Progenitor cell of endocrine pancreas (in vitro differentiated cells): ENCODE measurements around the gene GALT. TPM values are rescaled to one million over a fixed set of nuclear protein-coding genes. Genes with fewer than 3 reads are reported as not detected.

ENCODE experiments used
- DNase-seq: peaks from one replicate; pipeline ENCODE4 v3.0.0; 2021; ENCODE audit warnings: low spot score; ENCODE audit not compliant: unreplicated experiment
- H3K27ac Mint-ChIP-seq: 2 replicates; pipeline ENCODE4 v1.8.0; 2021; ENCODE audit warnings: mild to moderate bottlenecking, moderate library complexity, mixed read lengths
- H3K27me3 Mint-ChIP-seq: 2 replicates; pipeline ENCODE4 v1.8.0; 2021; ENCODE audit warnings: mixed read lengths
- H3K36me3 Mint-ChIP-seq: 2 replicates; pipeline ENCODE4 v1.8.0; 2022; ENCODE audit warnings: mixed read lengths; ENCODE audit not compliant: insufficient read depth
- H3K4me1 Mint-ChIP-seq: 2 replicates; pipeline ENCODE4 v1.8.0; 2021; ENCODE audit warnings: low read depth, mixed read lengths
- H3K4me3 Mint-ChIP-seq: 2 replicates; pipeline ENCODE4 v1.8.0; 2021; ENCODE audit warnings: low read depth, mild to moderate bottlenecking, moderate library complexity, mixed read lengths
- H3K9me3 Mint-ChIP-seq: 2 replicates; pipeline ENCODE4 v1.8.0; 2021; ENCODE audit warnings: low read depth, mixed read lengths
- CTCF ChIP-seq: fragments of 200-600 bp; sonication (generic); IDR thresholded peaks from one replicate; pipeline ENCODE4 v1.5.0; 2021; ENCODE audit warnings: antibody characterized with exemption, mild to moderate bottlenecking; ENCODE audit not compliant: unreplicated experiment
- total RNA-seq: library from RNA; stranded (reverse); gene quantifications from 2 replicates; pipeline ENCODE4 v1.2.1, GENCODE V29; 2021

GALT gene
- total RNA-seq, 1 donor from 2014 or later: 85.6 TPM

GRCh38 chr9:34611811-34612787 is 34.4 kb upstream of the GALT start, which contains the start of gene RPP25L:
RPP25L (minus strand) TSS chr9:34612097; CDS start chr9:34611296, 801 bp downstream.
- H3K9me3 Mint-ChIP-seq: no peaks in the 10 kb centered on the region
- H3K4me1 Mint-ChIP-seq: peaks cover 9% of the 10 kb centered on the region
- peak; percentile 75 for DNase-seq
- H3K27me3 Mint-ChIP-seq: no peaks in the 10 kb centered on the region
- peak within 1 kb of the TSS; percentile 90 for H3K27ac Mint-ChIP-seq
- H3K4me3 Mint-ChIP-seq: peak within 1 kb of the TSS; percentile 75
- H3K36me3 Mint-ChIP-seq: peaks cover 10% of the 10 kb centered on the region
- no peak for TF ChIP-seq CTCF

GRCh38 chr9:34612788-34613390 is 33.6 kb upstream of the GALT start:
- Mint-ChIP-seq H3K36me3 (peaks cover 10% of the 10 kb centered on the region), H3K27me3 (no peaks in the 10 kb centered on the region), H3K9me3 (no peaks in the 10 kb centered on the region), H3K4me1 (peaks cover 9% of the 10 kb centered on the region), H3K4me3 (peak overlapping the region; percentile 75), H3K27ac (peak overlapping the region; percentile 81)
- peak; percentile 64 for DNase-seq
- TF ChIP-seq CTCF: peak; percentile 90

GRCh38 chr9:34615132-34615531 is 31.3 kb upstream of the GALT start:
- Mint-ChIP-seq H3K4me1 (peaks cover 20% of the 10 kb centered on the region), H3K27me3 (no peaks in the 10 kb centered on the region), H3K36me3 (peaks cover 10% of the 10 kb centered on the region), H3K4me3 (no peak overlapping the region), H3K27ac (no peak overlapping the region), H3K9me3 (no peaks in the 10 kb centered on the region)
- DNase-seq: no peak
- no peak for TF ChIP-seq CTCF

- peak; percentile 67 for DNase-seq
- Mint-ChIP-seq H3K4me3 (peak within 1 kb of the TSS; percentile 91), H3K9me3 (no peaks in the 10 kb centered on the region), H3K36me3 (peaks cover 8% of the 10 kb centered on the region), H3K27ac (peak within 1 kb of the TSS; percentile 91), H3K4me1 (peaks cover 20% of the 10 kb centered on the region), H3K27me3 (no peaks in the 10 kb centered on the region)
- no peak for TF ChIP-seq CTCF
These were observed 26.1 kb upstream of the GALT start, which contains the start of gene DCTN3 for GRCh38 chr9:34620061-34620994. DCTN3 (minus strand) TSS chr9:34620495; CDS start chr9:34620464, 31 bp downstream.
